Measurements from ENCODE around the gene CBY1. TPM values are rescaled to one million over a fixed set of nuclear protein-coding genes. Genes with fewer than 3 reads are reported as not detected.

CBY1 gene
- total and polyA plus RNA-seq, 9 of the 15 experiments (the other 6 are each of a cell fraction or from before 2014, with no cell fraction given): 5.7 to 19.7 (median 10.8) TPM

DNA sequence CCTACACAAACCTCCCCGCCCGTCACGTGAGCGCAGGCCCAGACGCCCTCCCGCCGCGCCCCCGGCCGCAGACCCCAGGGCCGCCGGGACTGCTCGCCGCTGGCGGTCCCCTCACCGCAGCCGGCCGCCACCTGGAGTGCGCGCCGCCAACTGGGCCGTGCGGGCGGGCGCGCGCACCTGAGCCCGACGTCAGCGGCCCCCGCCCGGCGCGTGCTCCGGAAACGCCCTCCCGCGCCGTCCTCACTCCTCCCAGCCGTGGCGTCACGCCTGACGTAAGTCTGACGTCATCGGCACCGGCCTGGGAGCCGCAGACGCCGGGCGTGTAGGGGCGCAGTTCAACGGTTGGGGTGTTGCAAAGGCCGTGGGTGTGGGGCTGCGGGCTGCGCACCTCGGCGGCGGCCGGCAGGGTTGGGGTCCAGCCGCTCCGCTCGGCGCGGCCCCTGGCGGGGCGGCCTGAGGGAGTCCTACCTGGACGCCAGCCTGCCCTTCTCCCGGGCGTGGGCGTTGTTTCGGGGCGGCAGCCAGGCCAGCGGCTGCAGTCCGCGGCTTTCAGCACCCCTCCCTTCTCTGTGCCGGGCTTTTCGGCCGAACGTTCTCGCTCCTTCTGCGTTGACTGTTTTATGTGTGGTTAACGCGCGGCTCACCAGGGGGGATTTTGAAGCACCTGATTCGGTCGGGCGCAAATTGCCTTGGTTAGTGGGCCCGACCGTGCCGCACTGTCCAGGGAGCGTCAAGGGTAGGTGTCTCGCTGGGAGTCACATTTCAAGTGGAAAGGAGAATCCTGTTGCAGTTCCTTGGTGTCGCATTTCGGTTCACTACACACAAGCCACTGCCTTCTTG lies 44.6 kb downstream of the CBY1 start, which contains the start of gene JOSD1 (continued):
- no peak for TF ChIP-seq PRPF4 (IDR thresholded peaks at IDR 0.05; ENCODE audit: insufficient read depth, low read depth, low read length, poor library complexity, severe bottlenecking)
- TF ChIP-seq ZNF696 (CRISPR knock-in tag; conservative IDR thresholded peaks at IDR 0.05): no peak
- TF ChIP-seq KAT2B (IDR thresholded peaks at IDR 0.05; ENCODE audit: low read depth, low read length): no peak
- no peak for TF ChIP-seq SMARCC2 (IDR thresholded peaks at IDR 0.05; ENCODE audit: low read depth)
- TF ChIP-seq SMARCB1 (IDR thresholded peaks at IDR 0.05; ENCODE audit: insufficient read length, low read depth): no peak
- no peak for TF ChIP-seq EHMT2 (IDR thresholded peaks at IDR 0.05)
- TF ChIP-seq FUS (optimal IDR thresholded peaks at IDR 0.05; ENCODE audit: low read depth, low read length): no peak
- TF ChIP-seq, protein P1, sequence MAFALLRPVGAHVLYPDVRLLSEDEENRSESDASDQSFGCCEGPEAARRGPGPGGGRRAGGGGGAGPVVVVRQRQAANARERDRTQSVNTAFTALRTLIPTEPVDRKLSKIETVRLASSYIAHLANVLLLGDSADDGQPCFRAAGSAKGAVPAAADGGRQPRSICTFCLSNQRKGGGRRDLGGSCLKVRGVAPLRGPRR (CRISPR knock-in tag; IDR thresholded peaks at IDR 0.05): no peak
- TF ChIP-seq, protein P2, sequence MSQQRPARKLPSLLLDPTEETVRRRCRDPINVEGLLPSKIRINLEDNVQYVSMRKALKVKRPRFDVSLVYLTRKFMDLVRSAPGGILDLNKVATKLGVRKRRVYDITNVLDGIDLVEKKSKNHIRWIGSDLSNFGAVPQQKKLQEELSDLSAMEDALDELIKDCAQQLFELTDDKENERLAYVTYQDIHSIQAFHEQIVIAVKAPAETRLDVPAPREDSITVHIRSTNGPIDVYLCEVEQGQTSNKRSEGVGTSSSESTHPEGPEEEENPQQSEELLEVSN (IDR thresholded peaks at IDR 0.05; ENCODE audit: borderline replicate concordance in 1 of 2, extremely low read depth in 1 of 2, insufficient read depth in 1 of 2, insufficient read length in 1 of 2, low read depth in 1 of 2, low read length in 1 of 2, poor library complexity in 1 of 2, severe bottlenecking in 1 of 2): peak; percentile 31 to 47
- peak; percentile 2 for TF ChIP-seq MEIS2 (IDR thresholded peaks at IDR 0.05; ENCODE audit: partially characterized antibody)
- TF ChIP-seq, protein P3, sequence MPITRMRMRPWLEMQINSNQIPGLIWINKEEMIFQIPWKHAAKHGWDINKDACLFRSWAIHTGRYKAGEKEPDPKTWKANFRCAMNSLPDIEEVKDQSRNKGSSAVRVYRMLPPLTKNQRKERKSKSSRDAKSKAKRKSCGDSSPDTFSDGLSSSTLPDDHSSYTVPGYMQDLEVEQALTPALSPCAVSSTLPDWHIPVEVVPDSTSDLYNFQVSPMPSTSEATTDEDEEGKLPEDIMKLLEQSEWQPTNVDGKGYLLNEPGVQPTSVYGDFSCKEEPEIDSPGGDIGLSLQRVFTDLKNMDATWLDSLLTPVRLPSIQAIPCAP (CRISPR knock-in tag; IDR thresholded peaks at IDR 0.05; ENCODE audit: borderline replicate concordance): no peak
- TF ChIP-seq, protein P4, sequence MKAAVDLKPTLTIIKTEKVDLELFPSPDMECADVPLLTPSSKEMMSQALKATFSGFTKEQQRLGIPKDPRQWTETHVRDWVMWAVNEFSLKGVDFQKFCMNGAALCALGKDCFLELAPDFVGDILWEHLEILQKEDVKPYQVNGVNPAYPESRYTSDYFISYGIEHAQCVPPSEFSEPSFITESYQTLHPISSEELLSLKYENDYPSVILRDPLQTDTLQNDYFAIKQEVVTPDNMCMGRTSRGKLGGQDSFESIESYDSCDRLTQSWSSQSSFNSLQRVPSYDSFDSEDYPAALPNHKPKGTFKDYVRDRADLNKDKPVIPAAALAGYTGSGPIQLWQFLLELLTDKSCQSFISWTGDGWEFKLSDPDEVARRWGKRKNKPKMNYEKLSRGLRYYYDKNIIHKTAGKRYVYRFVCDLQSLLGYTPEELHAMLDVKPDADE (conservative IDR thresholded peaks at IDR 0.05; ENCODE audit: control insufficient read depth, low read depth, low read length): 0 out of 2 replicates have a peak, but pooled peaks have one; percentile 43
- TF ChIP-seq GABPA (tag; conservative IDR thresholded peaks at IDR 0.05; ENCODE audit: low read depth): peak; percentile 84
- TF ChIP-seq MECOM (CRISPR knock-in tag; IDR thresholded peaks at IDR 0.05): no peak
- TF ChIP-seq FOXK1 (CRISPR knock-in tag; IDR thresholded peaks at IDR 0.05; ENCODE audit: borderline replicate concordance): no peak
- TF ChIP-seq POLR3A (IDR thresholded peaks at IDR 0.05; ENCODE audit: borderline replicate concordance, extremely low read depth, insufficient read depth, insufficient read length): no peak
- no peak for TF ChIP-seq PTBP1 (IDR thresholded peaks at IDR 0.05; ENCODE audit: low read depth, low read length)
- TF ChIP-seq NCOA1 (IDR thresholded peaks at IDR 0.05; ENCODE audit: low read depth): peak; percentile 38; the same call in 1 of the 2 replicates
- no peak for TF ChIP-seq SRSF1 (IDR thresholded peaks at IDR 0.05; ENCODE audit: low read depth, low read length)
- TF ChIP-seq ZNF583 (CRISPR knock-in tag; IDR thresholded peaks at IDR 0.05): no peak
- no peak for TF ChIP-seq ZNF780A (CRISPR knock-in tag; IDR thresholded peaks at IDR 0.05)
- TF ChIP-seq, protein P5, sequence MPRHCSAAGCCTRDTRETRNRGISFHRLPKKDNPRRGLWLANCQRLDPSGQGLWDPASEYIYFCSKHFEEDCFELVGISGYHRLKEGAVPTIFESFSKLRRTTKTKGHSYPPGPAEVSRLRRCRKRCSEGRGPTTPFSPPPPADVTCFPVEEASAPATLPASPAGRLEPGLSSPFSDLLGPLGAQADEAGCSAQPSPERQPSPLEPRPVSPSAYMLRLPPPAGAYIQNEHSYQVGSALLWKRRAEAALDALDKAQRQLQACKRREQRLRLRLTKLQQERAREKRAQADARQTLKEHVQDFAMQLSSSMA (CRISPR knock-in tag; IDR thresholded peaks at IDR 0.05): no peak
